ENCODE results near the gene BHMT.
A peak's percentile ranks its signal among the peaks of the same experiment; 100 is the strongest.
"Not testable (repeated sequence)": the region's sequence is repeated elsewhere in the genome, so short reads cannot be mapped to it uniquely, and the experiment has no call there.

Gene BHMT

GRCh38 chr5:79112703-79113058 is 1.1 kb downstream of the BHMT start:
- no peak for DNase-seq

GRCh38 chr5:79119486-79119885 is 7.9 kb downstream of the BHMT start:
- no peak for DNase-seq

DNA sequence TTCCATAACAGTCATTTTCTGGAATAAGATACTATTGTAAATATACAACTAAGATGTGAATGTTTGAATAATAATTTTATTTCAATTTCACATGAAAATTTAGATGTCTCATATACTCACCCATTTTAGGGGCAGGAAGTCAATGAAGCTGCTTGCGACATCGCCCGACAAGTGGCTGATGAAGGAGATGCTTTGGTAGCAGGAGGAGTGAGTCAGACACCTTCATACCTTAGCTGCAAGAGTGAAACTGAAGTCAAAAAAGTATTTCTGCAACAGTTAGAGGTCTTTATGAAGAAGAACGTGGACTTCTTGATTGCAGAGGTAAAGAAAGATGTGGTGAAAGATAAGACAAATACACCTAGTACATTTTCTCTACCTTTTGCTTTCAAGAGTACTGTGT is 8.6 kb downstream of the BHMT start:
- DNase-seq = no peak

GRCh38 chr5:79122973-79123372 is 11.4 kb downstream of the BHMT start:
- no peak for DNase-seq

DNA sequence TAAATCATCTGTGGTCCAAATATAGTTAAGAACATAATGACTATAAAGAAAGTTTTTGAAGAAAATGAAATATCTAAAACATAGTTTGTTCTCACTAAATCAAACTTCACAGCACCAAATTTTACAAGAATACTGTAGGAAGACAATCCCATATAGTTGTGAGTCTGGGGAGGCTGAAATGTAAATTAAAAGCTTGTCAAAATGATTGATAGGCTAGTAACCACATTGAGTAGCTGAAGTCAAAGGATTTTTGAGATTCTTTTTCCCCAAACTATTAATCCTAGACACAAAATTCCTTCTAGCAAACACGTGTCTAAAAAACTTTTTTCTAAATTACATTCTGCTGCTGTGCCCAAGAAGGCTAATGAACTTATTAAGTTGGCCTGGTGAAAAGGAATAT is 13.0 kb downstream of the BHMT start:
- DNase-seq = no peak

DNA sequence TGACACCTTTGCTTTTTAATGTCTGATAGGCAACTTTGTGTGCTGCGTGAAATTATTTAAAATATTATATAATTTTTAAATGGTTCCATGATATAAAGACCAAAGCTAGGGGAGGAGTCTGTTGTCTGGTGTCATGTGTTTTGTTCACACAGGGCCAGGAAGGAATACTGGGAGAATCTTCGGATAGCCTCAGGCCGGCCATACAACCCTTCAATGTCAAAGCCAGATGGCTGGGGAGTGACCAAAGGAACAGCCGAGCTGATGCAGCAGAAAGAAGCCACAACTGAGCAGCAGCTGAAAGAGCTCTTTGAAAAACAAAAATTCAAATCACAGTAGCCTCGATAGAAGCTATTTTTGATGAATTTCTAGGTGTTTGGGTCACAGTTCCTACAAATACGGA is 19.2 kb downstream of the BHMT start:
- DNase-seq = no peak

DNA sequence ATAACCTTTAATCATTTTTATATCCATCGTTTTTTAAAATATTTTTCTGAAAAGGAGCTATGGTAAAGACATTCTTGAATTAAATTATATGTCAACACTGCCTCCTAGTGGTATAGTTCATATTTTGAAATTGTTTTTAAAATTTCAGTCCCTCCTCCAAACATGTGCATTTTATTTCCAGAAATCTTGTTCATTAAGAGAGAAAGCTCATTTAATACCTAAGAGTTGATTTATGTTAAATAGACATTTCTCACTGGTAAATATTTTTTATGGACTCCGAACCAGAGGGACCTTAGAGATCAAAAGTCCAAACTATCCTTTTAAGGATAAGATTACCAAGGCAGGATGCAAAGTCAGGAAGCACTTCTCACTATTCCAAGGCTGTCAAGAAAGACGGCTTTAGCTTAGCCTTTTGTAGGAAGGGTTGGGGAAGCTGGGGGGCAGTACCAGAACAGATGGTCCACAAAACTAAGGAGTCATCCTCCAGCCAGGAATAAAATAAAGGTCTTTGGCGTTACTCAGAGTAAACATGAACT is 21.6 kb downstream of the BHMT start:
- no peak for DNase-seq

DNA sequence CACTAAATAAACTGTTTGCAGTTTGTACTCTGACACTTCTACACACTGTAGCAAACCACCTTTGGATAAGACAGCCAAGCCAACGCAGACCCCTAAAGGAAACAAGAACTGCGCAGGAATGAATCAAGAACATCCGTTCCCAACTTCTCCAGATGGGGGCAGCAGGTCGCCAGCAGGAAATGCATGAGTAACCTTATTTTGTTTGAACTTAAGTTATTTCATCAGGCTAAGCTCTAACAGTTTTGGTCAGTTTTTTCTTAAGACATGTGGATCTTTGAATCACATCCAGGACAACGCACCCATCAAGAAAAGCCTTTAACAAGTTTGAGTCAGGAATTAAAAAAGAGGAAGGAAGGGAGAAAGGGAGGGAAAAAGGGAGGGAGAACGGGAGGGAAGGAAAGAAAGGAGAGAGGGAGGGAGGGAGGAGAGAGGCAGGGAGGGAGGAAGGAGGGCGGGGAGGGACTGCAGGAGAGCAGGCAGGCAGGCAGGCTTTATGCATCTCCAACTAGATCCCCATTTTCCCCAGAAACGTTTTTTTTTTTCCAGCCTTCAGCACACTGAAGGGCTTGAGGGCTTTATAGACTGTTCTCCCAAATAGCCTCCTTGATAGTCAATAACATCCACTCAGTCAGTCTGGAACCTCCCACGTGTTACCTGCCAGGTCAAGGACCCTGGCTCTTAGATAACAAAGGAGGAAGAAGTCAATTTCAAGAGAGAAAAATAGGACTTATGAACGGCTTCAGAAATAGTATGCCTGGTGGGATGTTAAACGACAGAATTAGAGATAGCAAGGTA is 22.2 kb downstream of the BHMT start:
- DNase-seq = peak; percentile 84

GRCh38 chr5:79135790-79136553 is 24.4 kb downstream of the BHMT start:
- DNase-seq = no peak

DNA sequence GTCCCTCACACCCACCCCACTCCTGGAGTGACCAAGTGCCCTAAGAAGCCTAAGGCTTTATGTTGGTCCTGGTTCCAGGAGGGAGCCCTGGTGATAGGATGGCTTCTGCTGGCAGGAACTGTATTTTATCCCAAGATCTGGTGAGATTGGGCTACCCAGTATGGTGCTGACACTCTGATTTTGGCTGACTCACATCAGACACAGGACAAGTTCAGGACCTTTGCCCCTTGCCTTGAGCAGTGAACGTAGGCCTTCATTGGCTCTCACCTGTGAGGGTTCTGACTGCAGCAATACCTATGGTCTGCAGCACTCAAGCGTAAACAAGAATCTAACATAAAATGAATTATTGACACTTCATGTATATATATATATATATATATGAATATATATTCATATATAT is 25.0 kb downstream of the BHMT start:
- no peak for DNase-seq

DNA sequence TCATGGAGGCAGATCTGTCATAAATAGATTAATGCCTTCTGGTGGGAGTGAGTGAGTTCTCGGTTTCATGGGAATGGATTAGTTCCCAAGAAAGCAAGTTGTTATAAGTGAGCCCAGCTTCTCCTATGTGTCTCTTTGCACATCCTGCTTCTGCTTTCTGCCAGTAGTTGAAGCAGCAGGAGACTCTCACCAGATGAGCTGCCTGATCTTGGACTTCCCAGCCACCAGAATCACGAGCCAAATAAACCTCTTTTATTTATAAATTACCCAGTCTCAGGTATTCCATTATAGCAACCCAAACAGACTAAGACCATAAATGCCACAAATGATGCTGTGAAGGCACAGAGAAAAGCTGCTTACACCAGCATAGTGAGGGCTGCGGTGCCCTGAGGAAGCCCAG is 28.9 kb downstream of the BHMT start:
- no peak for DNase-seq

DNA sequence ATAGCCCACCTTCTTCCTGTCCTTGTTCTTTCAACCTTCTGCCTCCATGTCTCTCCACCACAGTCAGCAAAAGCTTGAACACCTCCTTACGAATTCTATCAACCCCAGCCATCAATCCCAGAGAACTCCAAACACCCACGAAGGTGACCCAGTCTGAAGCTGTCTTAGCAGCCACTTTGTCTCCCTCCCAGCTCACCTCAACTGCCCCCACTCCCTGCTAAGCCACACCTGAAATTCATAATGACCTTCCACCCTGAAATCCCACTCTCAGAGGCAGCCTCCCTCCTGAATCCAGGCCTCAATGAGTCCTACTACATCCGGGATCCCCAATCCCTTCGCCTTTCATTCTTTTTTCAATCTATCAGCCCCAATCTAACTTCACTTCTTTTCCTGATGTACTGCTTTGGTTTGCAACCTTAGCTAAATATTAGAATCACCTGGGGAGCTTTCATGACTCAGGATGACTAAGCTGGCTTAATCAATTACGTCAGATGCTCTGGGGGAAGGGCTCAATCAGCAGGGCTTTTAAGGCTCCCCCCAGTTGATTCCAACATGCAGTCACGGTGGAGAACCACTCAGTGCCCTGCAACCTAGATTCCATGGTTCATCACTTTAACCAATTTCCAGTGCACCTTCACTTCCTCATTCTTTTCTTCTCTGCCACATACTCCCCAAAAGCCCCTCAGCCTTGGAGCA is 32.2 kb downstream of the BHMT start:
- no peak for DNase-seq

- no peak for DNase-seq
Observed at GRCh38 chr5:79147076-79147475, 35.5 kb downstream of the BHMT start.

DNA sequence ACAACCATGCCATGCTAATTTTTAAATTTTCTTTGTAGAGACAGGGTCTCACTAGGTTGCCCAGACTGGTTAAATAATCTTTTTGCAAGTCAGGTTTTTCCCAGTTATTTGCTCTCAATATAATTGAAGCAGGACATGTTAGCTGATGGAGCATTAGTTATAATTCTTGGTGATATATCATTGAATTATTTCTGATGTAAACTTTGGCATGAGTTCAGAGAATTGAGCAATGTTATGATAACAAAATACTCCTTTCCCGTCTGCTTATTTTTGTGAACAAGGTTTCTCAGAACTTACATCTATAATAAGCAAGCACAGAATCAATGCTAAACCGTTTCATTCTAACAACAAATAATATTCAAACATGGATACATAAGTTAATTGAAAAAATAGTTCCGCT is 37.8 kb downstream of the BHMT start:
- DNase-seq = no peak

GRCh38 chr5:79151942-79152671 is 40.5 kb downstream of the BHMT start:
- no peak for DNase-seq

DNA sequence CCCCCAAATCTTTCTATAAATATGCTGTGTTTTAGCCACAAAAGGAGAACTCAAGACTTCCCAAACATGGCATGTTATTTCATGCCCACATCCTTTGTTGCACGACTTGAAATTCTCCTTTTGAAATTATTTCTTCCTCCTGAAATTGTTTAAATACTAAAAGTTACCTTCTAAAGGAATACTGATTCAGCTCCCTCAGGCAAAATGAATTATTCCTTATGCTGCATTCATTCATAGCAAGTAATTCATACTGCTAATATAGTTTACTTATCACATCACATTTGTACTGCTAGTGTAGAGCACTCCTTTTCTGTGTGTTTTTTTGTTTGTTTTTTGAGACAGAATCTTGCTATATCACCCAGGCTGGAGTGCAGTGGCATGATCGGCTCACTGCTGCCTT is 45.7 kb downstream of the BHMT start:
- DNase-seq = no peak

GRCh38 chr5:79161647-79162046 is 50.0 kb downstream of the BHMT start:
- DNase-seq = not testable (repeated sequence)

- DNase-seq = no peak
Observed at GRCh38 chr5:79168031-79168430, 56.4 kb downstream of the BHMT start.

DNA sequence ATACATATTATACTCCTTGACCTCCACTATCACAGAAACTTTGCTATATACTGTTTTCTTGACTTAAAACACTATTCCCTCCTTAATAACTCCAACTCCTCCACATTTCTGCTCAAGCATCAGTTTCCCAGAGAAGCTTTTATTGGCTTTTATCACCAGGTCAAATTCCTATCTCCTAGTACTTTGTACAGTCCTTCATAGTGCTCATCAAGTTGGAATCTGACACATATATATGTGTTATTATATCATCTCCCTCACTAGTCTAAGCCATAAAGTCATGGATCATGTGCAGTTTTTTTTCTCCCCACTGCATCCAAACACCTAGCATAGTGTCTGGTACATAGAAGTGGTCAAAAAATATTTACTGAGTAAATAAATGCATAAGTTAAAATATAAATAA is 59.1 kb downstream of the BHMT start:
- DNase-seq = no peak

DNA sequence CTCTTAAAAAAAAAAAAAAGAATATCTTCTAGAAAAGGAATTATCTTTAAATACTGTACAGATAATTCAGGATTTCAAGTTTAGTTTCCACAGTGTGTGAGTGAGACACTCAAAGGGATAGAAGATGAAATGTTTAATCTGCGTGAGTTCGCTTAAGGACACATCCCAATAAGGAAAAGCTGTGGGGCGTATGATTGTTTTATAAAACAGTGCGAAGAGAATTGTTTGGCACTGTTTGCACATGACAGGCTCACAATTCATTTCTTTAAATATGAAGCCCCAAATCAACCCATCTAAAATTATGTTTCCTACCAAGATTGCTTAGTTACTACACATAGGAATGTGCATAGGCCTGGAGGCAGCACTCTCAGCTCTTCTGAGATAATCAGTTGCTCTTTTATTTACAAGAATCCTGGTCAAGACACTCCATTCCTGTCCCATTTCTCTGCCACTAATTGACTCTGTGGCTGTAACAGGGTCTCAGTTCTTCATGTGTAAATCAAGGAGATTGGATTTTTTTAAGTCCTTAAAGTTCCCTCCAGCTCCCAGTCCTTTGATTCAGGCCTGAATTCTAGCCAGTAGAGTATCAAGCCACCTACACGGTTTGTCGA is 60.1 kb downstream of the BHMT start:
- no peak for DNase-seq

- no peak for DNase-seq
Observed at GRCh38 chr5:79172269-79172668, 60.7 kb downstream of the BHMT start.

DNA sequence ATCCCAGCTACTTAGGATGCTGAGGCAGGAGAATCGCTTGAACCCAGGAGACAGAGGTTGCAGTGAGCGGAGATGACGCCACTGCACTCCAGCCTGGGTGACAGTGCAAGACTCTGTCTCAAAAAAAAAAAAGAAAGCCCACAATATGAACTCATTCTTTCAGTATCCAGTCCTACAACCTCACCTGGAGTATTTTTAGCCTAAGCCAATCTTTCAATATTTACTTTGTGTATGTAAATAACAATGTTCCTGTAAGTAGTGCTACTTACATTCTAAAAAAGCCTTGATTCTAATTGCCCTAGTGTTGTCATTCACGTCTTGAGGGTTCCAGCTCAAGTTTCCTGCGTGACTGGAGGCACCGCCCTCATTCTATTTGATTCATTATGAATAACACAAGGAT is 62.0 kb downstream of the BHMT start:
- DNase-seq = no peak

DNA sequence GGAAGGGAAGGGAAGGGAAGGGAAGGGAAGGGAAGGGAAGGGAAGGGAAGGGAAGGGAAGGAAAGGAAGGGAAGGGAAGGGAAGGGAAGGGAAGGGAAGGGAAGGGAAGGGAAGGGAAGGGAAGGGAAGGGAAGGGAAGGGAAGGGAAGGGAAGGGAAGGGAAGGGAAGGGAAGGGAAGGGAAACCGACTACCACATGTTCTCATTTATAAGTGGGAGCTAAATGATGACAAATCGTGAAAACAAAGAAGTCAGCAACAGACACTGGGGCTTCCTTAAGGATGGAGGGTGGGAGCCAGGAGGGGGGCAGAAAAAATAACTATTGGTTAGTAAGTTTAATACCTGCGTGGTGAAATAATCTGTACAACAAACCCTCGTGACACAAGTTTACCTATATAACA is 68.8 kb downstream of the BHMT start:
- DNase-seq = not testable (repeated sequence)

Measured in activated effector memory CD4-positive, alpha-beta T cell treated with anti-CD3 and anti-CD28 coated beads, Interleukin-2, amount 50 U/mL, for 16 hours (primary cell).